Measurements from ENCODE around the gene POU5F1.

The POU5F1 gene

DNA sequence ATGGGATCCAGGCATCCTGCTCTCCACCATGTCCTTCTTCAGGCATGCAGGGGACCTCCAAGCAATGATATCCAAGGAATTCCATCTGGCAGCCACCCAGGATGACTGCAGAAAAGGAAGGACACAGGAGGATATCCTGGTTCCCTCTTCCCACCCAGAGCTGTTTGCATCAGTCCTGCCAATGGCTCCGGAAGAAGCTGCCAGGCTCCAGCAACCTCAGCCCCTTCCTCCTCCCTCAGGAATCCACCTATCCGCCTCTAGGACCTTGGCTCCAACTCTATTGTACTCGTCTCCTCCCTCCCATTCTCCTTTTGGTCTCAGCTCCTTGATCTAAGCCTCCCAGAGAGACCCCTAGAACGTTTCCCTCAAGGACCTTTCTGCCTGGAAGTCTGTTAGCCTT is 30.9 kb downstream of the POU5F1 start:
- no peak for DNase-seq (ENCODE audit: low spot score)

DNA sequence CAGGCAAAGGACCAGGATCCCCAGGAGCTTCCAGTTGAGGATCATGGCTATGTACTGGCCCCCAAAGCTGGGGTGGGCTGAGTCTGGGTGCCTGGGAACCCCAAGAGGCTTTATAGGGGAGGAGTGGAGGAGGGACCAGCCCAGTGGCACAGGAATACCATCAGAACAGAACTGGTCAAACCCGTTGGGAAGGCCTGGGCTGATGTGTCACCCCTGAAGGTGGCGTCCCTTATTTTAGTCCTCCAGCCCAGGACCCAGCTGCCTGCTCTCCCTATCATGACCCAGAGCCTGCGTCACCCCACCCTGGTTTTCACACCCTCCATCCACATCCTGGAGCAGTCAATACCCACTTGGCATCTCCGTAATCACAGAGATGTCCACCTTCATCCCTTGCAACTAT is 31.5 kb downstream of the POU5F1 start, which contains the start of gene PSORS1C2:
TSS of gene PSORS1C2 (minus strand) at position 85 of the 400 bp plus-strand sequence. CDS start at position 45, 40 bp downstream.
- no peak for DNase-seq (ENCODE audit: low spot score)

DNA sequence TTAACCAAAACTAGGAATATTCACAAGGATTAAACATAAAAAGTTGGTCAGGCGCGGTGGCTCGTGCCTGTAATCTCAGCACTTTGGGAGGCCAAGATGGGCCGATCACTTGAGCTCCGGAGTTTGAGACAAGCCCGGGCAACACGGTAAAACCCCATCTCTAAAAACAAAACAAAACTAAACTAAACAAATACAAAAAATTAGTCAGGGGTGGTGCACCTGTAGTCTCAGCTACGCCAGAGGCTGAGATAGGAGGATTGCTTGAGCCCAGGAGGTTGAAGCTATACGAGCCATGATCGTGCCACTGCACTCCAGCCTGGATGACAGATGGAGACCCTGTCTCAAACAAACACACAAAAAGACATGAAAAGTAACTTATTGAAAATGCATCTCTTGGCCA is 34.8 kb downstream of the POU5F1 start:
- DNase-seq (ENCODE audit: low spot score) = no peak

DNA sequence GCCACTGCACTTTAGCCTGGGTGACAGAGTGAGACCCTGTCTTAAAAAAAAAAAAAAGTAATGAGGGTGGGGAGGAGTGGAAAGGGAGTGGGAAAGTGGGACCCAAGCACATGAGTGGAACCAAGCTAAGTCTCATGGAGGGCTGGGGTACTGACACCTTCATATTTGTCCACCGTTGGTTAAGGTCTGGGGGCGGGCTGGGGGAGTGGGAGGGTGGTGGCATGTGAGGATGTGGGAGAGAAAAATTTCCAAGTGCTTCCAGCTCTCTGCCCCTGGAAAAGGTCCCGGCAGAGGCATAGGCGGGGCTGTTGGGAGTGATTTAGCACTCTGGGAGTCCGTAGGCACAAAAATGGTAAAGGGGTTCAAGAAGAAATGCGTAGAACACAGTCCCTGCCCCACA is 37.7 kb downstream of the POU5F1 start:
- no peak for DNase-seq (ENCODE audit: low spot score)

DNA sequence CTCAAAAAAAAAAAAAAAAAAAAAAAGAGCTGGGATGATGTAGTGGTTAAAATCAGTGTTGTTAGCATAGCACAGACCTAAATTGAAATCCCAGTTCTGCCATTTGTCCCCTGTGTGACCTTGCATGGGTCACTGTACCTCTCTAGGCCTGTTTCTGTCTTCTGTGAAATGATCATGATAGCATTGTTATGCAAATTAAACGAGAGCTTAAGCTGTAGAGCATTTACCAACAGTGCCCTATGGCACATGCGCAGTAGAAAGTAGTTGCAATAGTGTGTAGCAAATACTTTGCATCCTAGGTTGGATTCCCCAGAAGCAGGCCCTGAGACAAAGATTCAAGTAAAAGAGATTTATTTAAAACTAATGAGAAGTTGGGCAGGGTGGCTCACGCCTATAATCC is 38.9 kb downstream of the POU5F1 start:
- no peak for DNase-seq (ENCODE audit: low spot score)

DNA sequence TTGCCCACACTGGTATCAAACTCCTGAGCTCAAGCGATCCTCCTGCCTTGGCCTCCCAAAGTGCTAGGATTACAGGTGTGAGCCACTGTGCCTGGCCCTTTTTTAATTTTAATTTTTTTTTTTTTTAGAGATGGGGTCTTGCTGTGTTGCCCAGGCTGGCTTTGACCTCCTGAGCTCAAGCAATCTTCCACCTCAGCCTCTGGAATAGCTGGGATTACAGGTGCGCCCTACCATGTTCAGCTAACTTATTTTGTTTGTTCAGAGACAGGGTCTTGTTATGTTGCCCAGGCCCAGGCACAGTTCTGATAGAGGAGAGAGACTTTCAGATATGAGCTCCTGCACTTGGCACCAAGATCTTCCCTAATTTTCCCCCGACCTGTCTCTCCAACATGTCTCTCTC is 39.7 kb downstream of the POU5F1 start:
- no peak for DNase-seq (ENCODE audit: low spot score)

DNA sequence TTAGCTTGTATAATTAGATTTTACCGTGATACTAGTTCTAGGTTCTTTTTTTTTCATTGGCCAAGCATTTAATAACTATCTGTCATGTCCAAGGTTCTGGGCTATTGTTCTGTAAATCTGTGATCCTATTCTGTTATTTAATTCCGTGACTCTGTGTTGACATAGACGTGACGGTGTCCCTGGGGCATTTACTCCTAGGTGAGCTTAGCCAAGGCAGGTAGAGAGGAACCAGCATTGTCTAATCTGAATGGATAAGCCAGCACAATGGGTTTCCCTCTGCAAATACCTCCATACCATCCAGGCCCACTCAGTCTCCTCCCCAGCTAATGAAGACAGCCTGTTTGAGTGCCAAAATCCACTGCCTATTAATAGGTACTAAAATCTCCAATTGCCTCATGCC is 41.4 kb downstream of the POU5F1 start:
- DNase-seq (ENCODE audit: low spot score) = no peak

DNA sequence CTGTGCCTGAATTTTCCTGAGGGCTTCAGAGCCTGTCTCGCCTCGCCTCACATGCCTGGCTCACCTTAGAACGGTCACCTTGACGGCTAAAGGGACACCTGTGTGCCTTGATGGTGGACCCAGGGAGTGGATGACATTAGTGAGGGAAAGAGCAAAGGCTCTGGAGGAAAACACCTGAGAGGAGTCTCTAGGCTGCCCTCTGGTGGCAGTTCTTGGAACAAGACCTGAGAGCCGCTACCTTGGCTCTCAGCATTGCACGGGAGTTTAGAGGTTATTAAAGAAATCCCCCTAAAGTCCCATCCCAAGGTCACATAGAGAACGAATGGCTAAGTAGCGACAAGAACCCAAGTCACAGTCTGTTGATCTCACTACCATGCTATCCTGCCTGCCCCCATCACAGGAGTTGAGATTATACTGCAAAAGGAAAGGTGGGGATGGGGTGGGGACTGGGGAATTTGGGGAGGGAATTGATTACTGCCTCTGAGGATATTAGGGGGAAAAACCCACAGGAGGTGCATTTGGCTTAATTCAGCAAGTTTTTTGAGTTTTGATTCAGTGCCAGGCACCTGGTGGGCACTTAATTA is 42.3 kb downstream of the POU5F1 start:
- peak; percentile 18 for DNase-seq (ENCODE audit: low spot score)

DNA sequence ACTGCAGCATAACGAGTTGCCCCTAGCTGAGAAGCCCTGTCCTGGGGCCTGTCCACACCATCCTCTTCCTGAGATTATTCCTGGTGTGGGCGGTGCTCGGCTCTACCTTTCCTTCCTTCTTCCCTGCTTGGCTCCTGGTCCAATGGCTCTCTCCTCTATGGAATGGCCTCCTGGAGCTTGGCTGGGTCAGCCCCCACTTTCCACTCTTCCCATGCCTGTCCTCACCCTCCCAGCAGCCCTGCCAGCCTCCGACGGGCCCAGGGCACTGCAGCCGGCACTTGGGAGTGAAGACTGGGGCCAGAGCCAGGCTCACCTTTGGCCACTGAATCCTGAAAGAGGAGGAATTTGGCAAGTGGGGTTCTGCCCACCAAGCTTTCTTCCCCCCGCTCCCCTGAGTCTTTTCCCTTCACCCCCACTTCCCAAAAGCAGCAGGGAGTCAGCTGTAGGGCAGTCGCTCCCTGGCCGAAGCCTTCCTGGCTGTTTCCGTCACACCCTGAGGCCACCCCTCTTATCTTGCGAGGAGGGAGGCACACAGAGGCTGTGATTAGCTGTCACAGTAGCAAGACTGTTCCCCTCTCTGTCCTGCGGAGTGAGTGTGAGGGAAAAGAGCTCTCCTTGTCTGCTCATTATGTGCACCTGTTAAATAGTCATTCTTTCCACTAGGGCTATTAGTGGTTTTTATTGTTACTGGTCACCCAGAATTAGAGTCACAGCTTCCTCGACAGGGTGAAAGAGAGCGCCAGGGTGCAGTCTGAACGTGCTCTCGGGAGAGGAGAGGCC is 43.9 kb downstream of the POU5F1 start:
- DNase-seq (ENCODE audit: low spot score) = no peak

DNA sequence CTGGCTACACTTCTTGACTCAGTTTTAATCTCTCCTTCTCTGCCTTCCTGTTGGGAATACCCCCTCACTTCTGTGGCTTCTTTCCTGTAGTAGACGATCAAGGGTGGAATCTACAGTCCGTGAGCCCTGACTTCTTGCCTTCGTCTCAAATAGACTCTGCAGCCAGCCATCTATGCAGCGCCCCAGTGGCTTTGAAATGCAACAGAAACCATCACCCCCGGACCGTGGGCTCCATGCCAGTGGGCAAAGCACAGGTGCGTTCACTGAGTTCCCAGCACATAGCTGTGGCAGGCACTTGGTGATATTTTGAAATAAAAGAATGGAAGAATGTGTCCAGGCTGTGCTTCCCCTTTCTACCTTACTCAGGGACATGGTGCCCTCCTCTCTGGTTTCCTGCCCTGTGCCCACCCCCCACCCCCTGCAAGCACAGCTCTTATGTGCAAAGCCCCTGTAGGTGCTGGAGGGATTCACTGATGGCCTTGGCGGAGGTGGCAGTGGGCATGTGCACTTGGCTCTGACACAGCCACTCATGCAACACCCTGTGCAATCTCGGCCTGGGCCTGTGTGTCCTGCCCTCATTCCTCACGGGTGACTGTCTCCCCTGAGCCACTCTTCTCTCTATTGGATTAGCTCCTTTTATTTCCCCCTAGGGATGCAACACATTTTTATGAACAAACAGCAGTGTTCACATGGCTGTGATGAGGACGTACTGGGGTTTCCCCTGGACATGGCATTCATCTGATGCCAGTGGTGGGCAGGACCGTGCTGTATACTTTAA is 44.7 kb downstream of the POU5F1 start:
- no peak for DNase-seq (ENCODE audit: low spot score)

DNA sequence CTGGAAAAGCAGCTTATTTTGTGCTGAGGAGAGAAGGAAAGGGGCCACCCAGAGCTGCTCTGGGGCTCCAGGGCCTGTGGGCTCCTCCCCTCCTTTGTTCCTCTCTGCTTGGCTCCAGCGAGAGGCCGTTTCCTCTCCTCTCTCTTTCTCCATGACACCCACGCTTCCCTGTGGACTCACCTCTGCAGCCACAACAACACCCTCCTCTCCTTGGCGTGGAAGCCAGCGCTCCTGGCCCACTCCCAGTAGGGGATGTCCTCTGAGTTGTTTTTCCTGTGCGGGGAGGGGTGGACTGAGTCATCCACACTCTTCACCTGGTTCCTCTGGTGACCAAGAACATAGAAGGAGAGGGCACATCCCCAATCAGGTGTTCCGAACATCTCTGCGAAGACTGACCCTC is 45.3 kb downstream of the POU5F1 start:
- no peak for DNase-seq (ENCODE audit: low spot score)

DNA sequence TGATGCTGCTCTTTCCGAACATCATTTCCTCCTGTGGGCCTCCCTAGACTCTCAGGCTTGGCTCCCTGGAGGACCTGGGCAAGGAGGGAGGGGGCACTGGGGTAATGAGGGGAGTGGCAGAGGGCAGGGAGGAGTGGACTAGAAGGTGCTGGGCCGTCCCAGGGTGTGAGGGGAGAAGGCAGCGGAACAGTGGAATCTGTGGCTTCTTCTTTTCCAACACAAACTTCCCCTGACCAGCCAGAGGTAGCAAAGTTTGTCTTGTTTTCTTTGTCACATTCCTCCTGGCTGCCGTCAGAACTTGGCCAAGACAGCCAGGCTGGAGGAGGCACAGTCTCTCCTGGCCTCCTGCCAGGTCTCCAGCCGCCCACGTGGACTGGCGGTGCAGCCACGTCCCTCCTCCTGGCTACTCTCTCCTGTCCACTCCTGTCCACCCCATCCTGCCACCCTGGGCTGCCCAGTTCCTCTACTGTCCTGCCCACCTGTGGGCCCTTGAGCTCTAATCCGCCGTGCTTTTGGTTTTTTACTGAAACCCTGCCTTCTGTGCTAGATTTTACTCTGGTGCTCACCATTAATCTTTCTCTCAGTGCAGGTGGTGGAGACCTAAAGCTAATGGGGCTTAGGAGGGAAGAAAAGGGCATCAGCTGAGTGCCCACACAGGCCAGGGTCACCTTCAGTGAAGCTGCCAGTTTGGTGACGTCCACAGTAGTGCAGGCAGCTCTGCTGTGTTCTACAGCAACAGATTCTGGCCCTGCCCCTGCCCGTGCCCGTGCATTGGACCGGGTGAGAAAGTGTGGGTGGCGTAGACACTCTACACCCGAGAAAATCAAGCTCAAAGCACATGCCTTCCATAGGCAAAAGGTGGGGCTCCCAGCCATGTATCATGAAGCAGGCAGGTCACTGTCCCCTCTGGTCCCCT is 47.4 kb downstream of the POU5F1 start:
- DNase-seq (ENCODE audit: low spot score) = peak; percentile 32

DNA sequence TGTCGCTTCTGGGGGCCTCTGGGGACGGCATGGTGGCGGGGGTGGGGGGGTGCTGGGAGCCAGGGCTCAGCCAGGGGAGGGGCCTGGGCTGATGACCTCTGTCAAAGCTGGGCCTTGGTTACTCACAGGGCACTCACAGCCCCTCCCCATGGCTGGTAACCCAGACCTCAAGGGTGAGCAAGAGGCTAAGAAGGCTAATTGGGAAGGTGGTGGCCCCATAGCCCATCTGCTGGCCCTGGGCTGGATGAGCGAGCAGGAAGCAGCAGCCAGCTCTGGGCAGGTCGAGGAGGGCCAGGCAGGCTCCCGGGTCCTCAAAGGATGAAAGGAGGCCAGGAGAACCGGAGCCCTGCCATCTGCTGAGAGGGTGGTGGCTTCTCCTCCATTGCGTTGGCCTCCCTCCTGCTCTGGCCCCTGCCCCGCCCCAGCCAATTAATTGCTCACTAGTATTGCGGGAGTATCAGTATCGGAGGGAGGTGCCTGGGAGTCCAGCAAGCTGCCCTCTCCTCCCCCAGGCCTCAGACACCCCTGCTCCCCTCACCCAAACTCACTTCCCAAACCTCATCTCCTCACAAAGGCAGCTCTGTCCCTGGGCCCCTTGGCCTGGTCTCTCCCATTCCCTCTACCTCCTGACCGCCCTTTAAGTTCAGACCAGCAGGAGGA is 49.2 kb downstream of the POU5F1 start:
- no peak for DNase-seq (ENCODE audit: low spot score)

DNA sequence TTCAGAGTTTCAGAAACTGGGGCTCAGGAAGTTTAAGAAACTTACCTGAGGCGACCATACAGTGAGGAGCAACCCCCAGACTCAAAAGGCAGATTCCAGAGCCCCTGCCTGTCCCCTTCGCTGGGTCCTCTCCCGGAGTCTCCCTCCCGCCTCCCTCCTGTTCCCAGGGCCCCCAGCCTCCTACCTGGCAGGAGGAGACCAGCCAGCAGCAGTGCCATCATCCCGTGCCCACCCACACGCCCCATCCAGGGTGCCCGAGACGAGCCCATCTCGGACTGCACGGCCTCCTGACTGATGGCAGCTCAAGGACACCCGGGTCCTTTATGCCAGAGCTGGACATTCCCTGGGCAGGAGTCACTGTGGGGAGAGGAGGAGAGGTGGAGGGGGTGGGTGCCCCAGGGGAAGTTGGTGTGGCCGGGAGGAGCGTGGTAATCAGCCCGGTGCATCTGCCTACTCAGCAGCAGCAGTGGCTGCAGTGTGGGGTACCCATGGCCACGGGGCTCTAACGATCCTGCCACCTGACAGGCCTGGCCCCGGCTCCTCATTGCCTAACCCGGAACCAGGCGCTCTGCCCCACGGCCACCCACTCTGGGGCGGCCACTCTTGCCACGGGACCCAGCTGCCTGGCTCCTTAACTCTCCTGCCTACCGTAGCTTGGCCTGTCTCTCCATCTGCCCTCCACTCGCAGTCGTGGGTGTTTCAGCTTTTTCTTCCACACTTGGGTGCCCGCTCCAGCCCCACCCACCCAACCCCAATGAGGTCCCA is 50.1 kb downstream of the POU5F1 start, which contains the start of gene CDSN:
TSS of gene CDSN (minus strand) at position 296 of the 765 bp plus-strand sequence. CDS start at position 269, 27 bp downstream.
- DNase-seq (ENCODE audit: low spot score) = no peak

DNA sequence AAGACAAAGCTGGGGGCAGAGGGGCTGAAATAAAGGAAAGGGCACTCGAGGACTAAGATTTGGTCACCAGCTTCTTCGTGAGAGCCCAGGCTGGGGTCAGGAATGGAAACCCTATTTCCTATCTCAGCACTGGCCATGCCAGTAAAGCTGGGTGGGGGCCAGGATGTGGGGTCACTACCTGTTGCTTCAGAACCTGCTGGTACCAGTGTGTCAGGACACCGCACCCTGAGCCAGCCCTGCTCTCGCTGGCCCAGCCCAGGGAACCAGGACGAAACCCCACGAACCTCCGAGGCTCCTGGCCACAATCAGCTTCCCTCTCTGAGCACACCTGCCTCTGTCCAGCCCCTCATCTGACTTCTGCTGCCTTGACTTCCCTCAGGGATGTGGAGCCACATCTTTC is 52.3 kb downstream of the POU5F1 start:
- DNase-seq (ENCODE audit: low spot score) = no peak

DNA sequence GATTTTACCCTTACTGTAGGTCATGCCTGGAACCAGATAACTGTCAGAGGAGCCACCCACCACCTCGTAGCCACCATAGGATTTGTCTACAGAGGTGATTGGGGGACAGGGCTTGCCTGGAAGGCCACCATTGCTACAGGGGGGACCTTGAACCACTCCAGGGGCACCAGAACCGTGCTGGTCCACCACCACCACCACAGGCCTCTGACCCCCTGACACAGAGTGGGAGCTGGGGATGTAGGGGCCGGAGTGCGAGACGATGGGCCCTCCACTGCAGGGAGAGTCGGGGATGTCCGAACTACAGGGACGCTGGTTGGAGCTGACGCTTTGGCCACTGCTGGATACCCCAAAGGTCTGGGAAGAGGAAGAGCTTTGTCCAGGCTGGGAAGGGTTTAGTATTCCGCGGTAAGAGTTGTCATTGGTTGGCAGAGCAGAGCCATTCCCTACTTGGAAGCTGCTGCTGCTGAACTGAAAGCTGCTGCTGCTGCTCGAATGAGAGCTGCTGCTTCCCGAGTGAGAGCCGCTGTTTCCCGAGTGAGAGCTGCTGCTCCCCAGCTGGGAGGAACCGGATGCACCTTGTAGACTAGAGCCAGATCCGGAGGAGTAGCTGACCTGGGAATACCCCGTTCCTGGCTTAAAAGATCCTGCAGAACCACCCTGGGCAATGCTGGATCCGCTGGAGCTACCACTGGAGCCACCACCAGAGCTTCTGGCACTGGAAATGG is 53.7 kb downstream of the POU5F1 start:
- DNase-seq (ENCODE audit: low spot score) = no peak

DNA sequence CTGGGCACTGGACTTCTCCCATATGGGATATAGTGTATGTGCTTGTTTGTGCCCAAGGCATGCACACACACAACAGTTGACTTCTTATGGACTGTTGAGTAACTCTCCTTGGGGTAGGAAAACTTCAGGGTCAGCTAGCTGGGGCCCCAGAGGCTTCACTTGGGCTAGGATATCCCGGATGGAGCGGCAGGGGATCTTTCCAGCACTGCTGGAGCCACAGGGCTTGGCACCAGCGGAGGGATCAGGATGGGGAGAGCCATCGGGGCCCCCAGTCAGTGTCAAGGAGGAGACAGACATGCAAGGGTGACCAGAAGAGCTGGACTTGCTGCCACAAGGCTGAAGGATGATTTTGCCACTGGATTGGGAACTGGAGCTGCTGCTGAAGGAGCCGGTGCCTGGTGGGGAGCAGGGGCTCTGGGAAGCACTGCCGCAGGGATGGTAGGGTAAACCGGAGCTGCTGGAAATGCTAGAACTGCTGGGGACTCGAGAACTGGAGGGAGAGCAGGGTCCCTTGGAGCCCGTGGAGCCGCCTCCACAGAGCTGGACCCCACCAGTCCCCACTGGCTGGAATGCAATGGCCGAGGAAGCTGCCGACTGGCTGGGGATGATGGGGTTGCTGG is 54.4 kb downstream of the POU5F1 start:
- DNase-seq (ENCODE audit: low spot score) = no peak

DNA sequence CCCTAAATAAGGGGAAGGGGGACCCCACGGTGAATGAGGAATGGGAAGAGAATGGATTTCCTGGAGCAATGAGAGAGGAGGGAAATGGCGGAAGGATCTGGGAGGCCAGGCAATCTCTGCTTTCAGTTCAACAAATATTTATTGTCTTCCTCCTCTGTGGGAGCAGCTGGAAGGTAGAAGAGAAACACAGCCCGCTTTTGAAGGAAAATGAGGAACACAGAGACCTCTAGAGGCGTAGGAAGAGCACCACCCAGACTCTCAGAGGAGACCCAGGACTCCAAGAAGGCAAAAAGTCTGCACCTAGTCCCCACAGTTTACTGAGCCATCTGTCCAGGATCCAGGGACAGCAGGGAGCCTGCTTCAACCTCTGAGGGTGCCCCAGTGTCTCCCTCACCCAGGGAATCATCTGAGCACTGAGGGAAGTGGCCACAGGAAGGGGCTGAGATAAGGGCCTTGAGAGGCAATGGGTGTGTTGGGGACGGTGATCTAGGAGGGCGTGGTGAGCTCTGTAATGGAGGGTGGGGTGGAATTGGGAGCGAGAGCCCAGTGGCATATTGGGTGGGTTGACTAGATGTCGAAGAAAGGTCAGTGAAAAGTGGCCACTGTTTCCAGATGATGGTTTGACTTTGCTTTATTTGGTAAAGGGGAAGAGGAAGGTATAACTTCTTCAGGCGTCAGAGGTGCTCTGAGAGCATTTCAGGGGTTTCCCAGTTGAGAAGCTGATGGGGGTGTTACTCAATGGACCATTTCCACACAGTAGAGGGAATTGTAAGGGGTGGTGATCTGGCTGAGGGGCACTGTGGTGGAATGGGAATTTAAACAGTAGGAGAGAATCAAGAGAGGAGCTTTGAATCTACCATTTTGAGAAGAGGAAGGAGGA is 55.3 kb downstream of the POU5F1 start:
- DNase-seq (ENCODE audit: low spot score) = peak; percentile 18
